Large intestine (tissue), 3 donors: ENCODE results near the gene KIR3DL1. TPM values are rescaled to one million over a fixed set of nuclear protein-coding genes. Genes with fewer than 3 reads are reported as not detected.
"Not testable (repeated sequence)": the region's sequence is repeated elsewhere in the genome, so short reads cannot be mapped to it uniquely, and the experiment has no call there.

Experiments
- DNase-seq, 2 donors: peaks; one replicate each; pipeline versions ENCODE4 v3.0.0 to v3.0.0-alpha.2; 2013
- H3K27ac ChIP-seq: one replicate; pipeline ENCODE4 v1.5.1; 2013; ENCODE audit warnings: low read length
- H3K27me3 ChIP-seq: 2 replicates; pipeline ENCODE4 v1.6.1; 2013; ENCODE audit warnings: low read length; ENCODE audit not compliant: control insufficient read depth, insufficient read depth
- H3K36me3 ChIP-seq: 2 replicates; pipeline ENCODE4 v1.6.1; 2013; ENCODE audit warnings: low read length; ENCODE audit not compliant: control insufficient read depth, insufficient read depth
- H3K4me1 ChIP-seq: one replicate; pipeline ENCODE4 v1.6.1; 2013; ENCODE audit warnings: low read length; ENCODE audit not compliant: control insufficient read depth, insufficient read depth
- H3K4me3 ChIP-seq: one replicate; pipeline ENCODE4 v1.5.1; 2013; ENCODE audit warnings: low read length
- H3K9me3 ChIP-seq: one replicate; pipeline ENCODE4 v1.6.1; 2013; ENCODE audit warnings: mild to moderate bottlenecking, low read depth, low read length, moderate library complexity; ENCODE audit not compliant: control insufficient read depth
- WGBS: methylation state at CpG from one replicate; pipeline ENCODE4 v1.1.5; 2013; ENCODE audit warnings: low lambda C conversion rate; ENCODE audit not compliant: insufficient coverage; 5-methylcytosine and 5-hydroxymethylcytosine counted together
- polyA plus RNA-seq: library from polyadenylated mRNA; unstranded; fragments of 120-200 nt; gene quantifications from one replicate; pipeline ENCODE4 v1.2.1, GENCODE V29; 2013

KIR3DL1 gene
- polyA plus RNA-seq, 1 donor = 0.15 TPM

- not testable (repeated sequence) for H3K4me1 ChIP-seq, H3K9me3 ChIP-seq, H3K4me3 ChIP-seq, DNase-seq, H3K27me3 ChIP-seq, H3K27ac ChIP-seq, H3K36me3 ChIP-seq
- no CpG with 5 or more reads among the region's 24 CpGs for WGBS
Observed at GRCh38 chr19:54786091-54786723, 30.1 kb upstream of the KIR3DL1 start.

GRCh38 chr19:54788154-54788553, 28.1 kb upstream of the KIR3DL1 start:
- not testable (repeated sequence) for DNase-seq, H3K36me3 ChIP-seq, H3K27ac ChIP-seq, H3K4me1 ChIP-seq, H3K4me3 ChIP-seq, H3K9me3 ChIP-seq, H3K27me3 ChIP-seq
- WGBS = no CpG with 5 or more reads among the region's 6 CpGs

GRCh38 chr19:54790711-54791110, 25.6 kb upstream of the KIR3DL1 start:
- no CpG with 5 or more reads among the region's 5 CpGs for WGBS
- DNase-seq = no peak
- Histone ChIP-seq H3K27ac (no peak overlapping the region), H3K4me1 (no peaks in the 10 kb centered on the region), H3K36me3 (no peaks in the 10 kb centered on the region), H3K4me3 (no peak overlapping the region), H3K9me3 (peaks cover 3% of the 10 kb centered on the region), H3K27me3 (no peaks in the 10 kb centered on the region)

- Histone ChIP-seq H3K36me3 (no peaks in the 10 kb centered on the region), H3K4me3 (no peak overlapping the region), H3K4me1 (no peaks in the 10 kb centered on the region), H3K27me3 (no peaks in the 10 kb centered on the region), H3K27ac (no peak overlapping the region), H3K9me3 (no peaks in the 10 kb centered on the region)
- DNase-seq = no peak
- 62% methylated on average over 3 of the region's 6 CpGs for WGBS
Observed at GRCh38 chr19:54791476-54791875, 24.8 kb upstream of the KIR3DL1 start.

- no peak overlapping the region for H3K27ac ChIP-seq
- H3K4me3 ChIP-seq = no peak overlapping the region
- WGBS = 79% methylated on average over 6 of the region's 8 CpGs
Observed at GRCh38 chr19:54792814-54793213, 23.5 kb upstream of the KIR3DL1 start.

GRCh38 chr19:54795758-54796157, 20.5 kb upstream of the KIR3DL1 start:
- Histone ChIP-seq H3K27me3 (no peaks in the 10 kb centered on the region), H3K9me3 (no peaks in the 10 kb centered on the region), H3K4me1 (no peaks in the 10 kb centered on the region), H3K36me3 (no peaks in the 10 kb centered on the region), H3K4me3 (no peak overlapping the region), H3K27ac (no peak overlapping the region)
- WGBS = no CpG with 5 or more reads among the region's 1 CpG
- no peak for DNase-seq

More at GRCh38 chr19:54792814-54793213, 23.5 kb upstream of the KIR3DL1 start:
- Histone ChIP-seq H3K4me1 (no peaks in the 10 kb centered on the region), H3K36me3 (no peaks in the 10 kb centered on the region), H3K27me3 (no peaks in the 10 kb centered on the region), H3K9me3 (no peaks in the 10 kb centered on the region)
- DNase-seq = no peak

GRCh38 chr19:54803410-54803809, 12.9 kb upstream of the KIR3DL1 start, which contains the start of gene KIR2DL4:
TSS of gene KIR2DL4 (plus strand) at chr19:54803610. CDS start at chr19:54803652, 42 bp downstream.
- Histone ChIP-seq H3K9me3 (peaks cover 2% of the 10 kb centered on the region), H3K27ac (no peak within 1 kb of the TSS), H3K4me1 (no peaks in the 10 kb centered on the region), H3K27me3 (no peaks in the 10 kb centered on the region), H3K4me3 (no peak within 1 kb of the TSS), H3K36me3 (no peaks in the 10 kb centered on the region)
- WGBS = no CpG with 5 or more reads among the region's 10 CpGs
- DNase-seq = peak in 1 of 2 donors; percentile 2

- Histone ChIP-seq H3K27ac (no peak overlapping the region), H3K4me3 (no peak overlapping the region), H3K9me3 (peaks cover 2% of the 10 kb centered on the region), H3K4me1 (no peaks in the 10 kb centered on the region), H3K36me3 (no peaks in the 10 kb centered on the region), H3K27me3 (no peaks in the 10 kb centered on the region)
- no peak for DNase-seq
- no CpG with 5 or more reads among the region's 5 CpGs for WGBS
Observed at GRCh38 chr19:54804101-54804500, 12.2 kb upstream of the KIR3DL1 start.

GRCh38 chr19:54804571-54804970, 11.7 kb upstream of the KIR3DL1 start:
- H3K27me3 ChIP-seq = no peaks in the 10 kb centered on the region
- no CpG with 5 or more reads among the region's 10 CpGs for WGBS
- no peak overlapping the region for H3K4me3 ChIP-seq
- H3K36me3 ChIP-seq = no peaks in the 10 kb centered on the region
- no peak overlapping the region for H3K27ac ChIP-seq
- H3K9me3 ChIP-seq = peaks cover 2% of the 10 kb centered on the region
- H3K4me1 ChIP-seq = no peaks in the 10 kb centered on the region
- DNase-seq = no peak

- DNase-seq = no peak
- no CpG with 5 or more reads among the region's 14 CpGs for WGBS
- Histone ChIP-seq H3K36me3 (no peaks in the 10 kb centered on the region), H3K27me3 (no peaks in the 10 kb centered on the region), H3K27ac (no peak overlapping the region), H3K4me1 (no peaks in the 10 kb centered on the region), H3K9me3 (peaks cover 2% of the 10 kb centered on the region), H3K4me3 (no peak overlapping the region)
Observed at GRCh38 chr19:54805665-54806515, 10.4 kb upstream of the KIR3DL1 start.
